HCT116 (cell line): ENCODE results near the gene TMTC1. TPM values are rescaled to one million over a fixed set of nuclear protein-coding genes. Genes with fewer than 3 reads are reported as not detected.

Experiments
- ATAC-seq: fragments of 200-7000 bp; cut with Tn5 transposase; 2 replicates; pipeline ENCODE4 v1.9.1; 2020; ENCODE audit warnings: mild to moderate bottlenecking, moderate library complexity
- BruUV-seq: library from RNA; stranded (reverse); fragments of 400-500 nt; replicated peaks from 2 replicates; lab custom pipeline; 2021; lab: Mats Ljungman, UMichigan
- CTCF ChIA-PET: fragments of 300-600 bp; sonication (Branson Sonifier 250); formaldehyde crosslinking; loops from one replicate; lab custom pipeline; 2021; ENCODE audit warnings: antibody characterized with exemption; lab: Charles Lee
- POLR2A ChIA-PET: fragments of 300-600, 350-600 bp; sonication (Branson Sonifier 250); formaldehyde crosslinking; loops from one replicate; lab custom pipeline; 2021; ENCODE audit warnings: antibody characterized with exemption; lab: Charles Lee
- RAD21 ChIA-PET, 2 experiments: fragments of 300-600 bp; sonication (Branson Sonifier 250); formaldehyde crosslinking; loops; one replicate each; lab custom pipeline; 2023; ENCODE audit warnings: low total read pairs in 2 of 2; ENCODE audit not compliant: uncharacterized antibody in 2 of 2, unreplicated experiment in 2 of 2, low non-redundant PET in 1 of 2; lab: Charles Lee
- DNase-seq: peaks from one replicate; pipeline ENCODE4 v3.0.0-alpha.2; 2010; ENCODE audit warnings: low read depth, low spot score
- H2AFZ ChIP-seq: fragments of 200-600 bp; shearing (Covaris generic), sonication (generic); 2 replicates; pipeline ENCODE4 v1.6.1; 2017; ENCODE audit warnings: low read depth, mixed run types, mixed read lengths, antibody characterized with exemption, low read length; ENCODE audit not compliant: poor library complexity, severe bottlenecking
- H3K27ac ChIP-seq: 2 replicates; pipeline ENCODE4 v1.5.1; 2012; ENCODE audit warnings: low read depth, low read length
- H3K27me3 ChIP-seq: fragments of 200-600 bp; sonication (generic); 2 replicates; pipeline ENCODE4 v1.6.1; 2016; ENCODE audit warnings: mixed run types, low read length, mixed read lengths; ENCODE audit not compliant: insufficient read depth
- H3K36me3 ChIP-seq, 2 experiments: fragments of 200-500 bp in 1 of 2; fragments of 200-600 bp in 1 of 2; sonication (Bioruptor generic) in 1 of 2; sonication (generic) in 1 of 2; 2 replicates each; pipeline versions ENCODE4 v1.5.1 to v1.6.1; 2014 to 2016; ENCODE audit warnings: low read length in 2 of 2, inconsistent platforms in 1 of 2, mixed read lengths in 1 of 2, mixed run types in 1 of 2; ENCODE audit not compliant: insufficient read depth in 2 of 2, control insufficient read depth in 1 of 2
- H3K4me1 ChIP-seq, 2 experiments: fragments of 200-600 bp in 1 of 2; sonication (generic) in 1 of 2; 2 replicates each; pipeline versions ENCODE4 v1.5.1 to v1.6.1; 2012 to 2017; ENCODE audit warnings: low read length in 2 of 2, inconsistent platforms in 1 of 2, mild to moderate bottlenecking in 1 of 2, mixed read lengths in 1 of 2, mixed run types in 1 of 2, moderate library complexity in 1 of 2; ENCODE audit not compliant: insufficient read depth in 2 of 2, control insufficient read depth in 1 of 2
- H3K4me2 ChIP-seq: fragments of 200-600 bp; sonication (generic); 2 replicates; pipeline ENCODE4 v1.6.1; 2017; ENCODE audit warnings: mixed run types, low read length, mixed read lengths
- H3K4me3 ChIP-seq, 2 experiments: fragments of 200-600 bp in 1 of 2; sonication (generic) in 1 of 2; replicated peaks in 1 of 2; 2 replicates each; pipeline ENCODE4 v1.5.1; 2011 to 2016; ENCODE audit warnings: low read length in 2 of 2, control low read depth in 1 of 2, low read depth in 1 of 2, mild to moderate bottlenecking in 1 of 2, mixed read lengths in 1 of 2, mixed run types in 1 of 2
- H3K79me2 ChIP-seq: fragments of 200-600 bp; sonication (generic); 2 replicates; pipeline ENCODE4 v1.6.1; 2017; ENCODE audit warnings: mild to moderate bottlenecking, mixed run types, low read length, moderate library complexity, mixed read lengths; ENCODE audit not compliant: insufficient read depth
- H3K9ac ChIP-seq: fragments of 200-600 bp; sonication (generic); 2 replicates; pipeline ENCODE4 v1.6.1; 2016; ENCODE audit warnings: low read length, mixed read lengths
- H3K9me2 ChIP-seq: fragments of 200-600 bp; sonication (generic), shearing (Covaris generic); 2 replicates; pipeline ENCODE4 v1.6.1; 2017; ENCODE audit warnings: mixed run types, mild to moderate bottlenecking, moderate library complexity; ENCODE audit not compliant: insufficient read depth
- H3K9me3 ChIP-seq, 2 experiments: fragments of 200-500 bp in 1 of 2; fragments of 200-600 bp in 1 of 2; sonication (Bioruptor generic) in 1 of 2; sonication (generic) in 1 of 2; 2 replicates each; pipeline ENCODE4 v1.6.1; 2014 to 2017; ENCODE audit warnings: low read length in 2 of 2, mixed read lengths in 2 of 2, inconsistent platforms in 1 of 2, low read depth in 1 of 2, mild to moderate bottlenecking in 1 of 2, mixed run types in 1 of 2, moderate library complexity in 1 of 2; ENCODE audit not compliant: control insufficient read depth in 1 of 2, insufficient read depth in 1 of 2
- H4K20me1 ChIP-seq: fragments of 200-600 bp; sonication (generic), shearing (Covaris generic); 2 replicates; pipeline ENCODE4 v1.6.1; 2017; ENCODE audit warnings: mixed run types, mild to moderate bottlenecking, moderate library complexity; ENCODE audit not compliant: insufficient read depth
- POLR2A ChIP-seq: IDR thresholded peaks from 2 replicates; pipeline ENCODE4 v1.7.0; 2011; ENCODE audit warnings: borderline replicate concordance; ENCODE audit not compliant: insufficient read depth, insufficient read length; ENCODE audit errors: extremely low read depth
- REST ChIP-seq: IDR thresholded peaks from 2 replicates; pipeline ENCODE4 v1.6.1; 2012; ENCODE audit warnings: low read depth
- YY1 ChIP-seq: IDR thresholded peaks from 2 replicates; pipeline ENCODE4 v1.6.1; 2011; ENCODE audit warnings: low read length, low read depth, moderate library complexity, mild to moderate bottlenecking; ENCODE audit not compliant: insufficient replicate concordance; ENCODE audit errors: extremely low read depth
- ZNF274 ChIP-seq: fragments of 200-500 bp; sonication (Bioruptor generic); IDR thresholded peaks from 2 replicates; pipeline ENCODE4 v1.6.1; 2014; ENCODE audit warnings: mild to moderate bottlenecking, low read depth, low read length, inconsistent platforms
- intact Hi-C: fragments of 100-400 bp; cut with micrococcal nuclease; formaldehyde crosslinking; loops from 2 replicates; pipeline ENCODE4 v1.10.0; 2022
- total RNA-seq: library from RNA; stranded (reverse); gene quantifications from one replicate; pipeline ENCODE4 v1.2.1, GENCODE V29; 2021; ENCODE audit not compliant: unreplicated experiment

Gene TMTC1
- total RNA-seq, 1 experiment from 2014 or later = 2.0 TPM

DNA sequence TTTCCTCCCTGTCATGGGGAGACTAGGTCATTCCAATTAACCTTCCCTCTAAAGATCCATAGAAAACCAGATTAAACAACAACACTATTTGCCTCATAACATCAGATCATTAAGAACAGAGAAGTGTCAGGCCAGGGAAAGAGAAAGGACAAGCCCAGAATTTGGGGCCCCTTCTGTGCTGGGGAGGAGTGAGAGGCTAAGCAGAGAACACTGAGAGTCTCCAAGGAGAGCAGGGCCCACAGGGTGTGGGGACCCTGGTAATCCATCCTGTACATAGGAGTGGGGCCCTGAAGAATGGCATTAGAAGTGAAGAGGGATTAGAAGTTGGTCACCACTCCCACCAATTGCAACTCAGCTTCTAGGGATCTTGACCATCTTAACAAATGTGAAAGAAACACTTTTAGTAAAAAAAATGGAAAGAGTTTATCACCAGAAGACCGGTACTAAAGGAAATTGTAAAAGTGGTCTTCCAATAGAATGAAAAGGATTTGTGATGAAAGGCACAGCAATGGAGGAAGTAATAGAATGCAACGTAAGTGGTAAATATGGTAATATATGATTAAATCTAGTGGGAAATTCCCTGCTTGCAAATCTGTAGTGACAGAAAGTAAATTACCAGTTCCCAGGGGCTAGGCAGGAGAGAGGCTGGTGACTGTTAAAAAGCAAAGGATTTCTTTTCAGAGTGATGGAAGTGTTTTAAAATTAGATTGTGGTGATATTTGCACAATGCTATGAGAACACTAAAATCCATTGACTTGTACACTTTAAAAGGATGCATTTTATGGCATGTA is 14.0 kb upstream of the TMTC1 start:
- ChIA-PET POLR2A (no interaction called here), CTCF (no interaction called here)
- Histone ChIP-seq H3K27ac (no peak overlapping the region), H3K9me3 (peaks cover 5 to 13% of the 10 kb centered on the region in 2 experiments; a peak in 2 of 4 replicates), H4K20me1 (no peaks in the 10 kb centered on the region), H3K4me1 (peaks cover 0 to 6% of the 10 kb centered on the region in 2 experiments; a peak in 2 of 4 replicates), H3K4me2 (no peak overlapping the region), H2AFZ (no peak overlapping the region)
- no peak for ATAC-seq
- TF ChIP-seq REST (no peak), ZNF274 (no peak), POLR2A (no peak), YY1 (no peak)
- TF ChIP-seq, all 23 proteins: peak for 0
- no peaks in the 10 kb centered on the region for H3K9me2 ChIP-seq
- H3K9ac ChIP-seq = no peak overlapping the region
- no peaks in the 10 kb centered on the region for H3K27me3 ChIP-seq
- no peaks in the 10 kb centered on the region for H3K79me2 ChIP-seq
- intact Hi-C loops = no loop called here
- H3K36me3 ChIP-seq = no peaks in the 10 kb centered on the region
- no peak overlapping the region for H3K4me3 ChIP-seq
- RAD21 ChIA-PET = no interaction called here
- no peak for DNase-seq
- BruUV-seq = no TSS peak
